HepG2 (cell line): Measurements from ENCODE around the gene VMA21. TPM values are rescaled to one million over a fixed set of nuclear protein-coding genes. Genes with fewer than 3 reads are reported as not detected.
A peak's percentile ranks its signal among the peaks of the same experiment; 100 is the strongest.

Experiments
- ATAC-seq: fragments of 200-7000 bp; cut with Tn5 transposase; 3 replicates; pipeline ENCODE4 v1.9.1; 2020; ENCODE audit warnings: mild to moderate bottlenecking, moderate library complexity
- BruUV-seq: library from RNA; stranded (reverse); fragments of 400-500 nt; replicated peaks from 2 replicates; lab custom pipeline; 2021; lab: Mats Ljungman, UMichigan
- CTCF ChIA-PET: fragments of 300-600 bp; formaldehyde crosslinking; extraction: SDS; loops from one replicate; lab custom pipeline; 2021; ENCODE audit warnings: low total read pairs, inconsistent platforms, low intra/inter-chr PET ratio; lab: Yijun Ruan, JAX
- POLR2A ChIA-PET: fragments of 350-600 bp; sonication (Branson Sonifier 250); formaldehyde crosslinking; loops from one replicate; lab custom pipeline; 2020; ENCODE audit warnings: antibody characterized with exemption, inconsistent platforms; lab: Yijun Ruan, JAX
- DNase-seq: peaks from one replicate; pipeline ENCODE4 v3.0.0-alpha.2; 2015; ENCODE audit warnings: low spot score
- FAIRE-seq: peaks from 3 replicates; lab custom pipeline; 2011; peaks lifted over from hg19 to GRCh38; lab: Jason Lieb, UNC
- H2AFZ ChIP-seq: one replicate; pipeline ENCODE4 v1.6.1; 2011; ENCODE audit warnings: low read length, inconsistent platforms
- H3K27ac ChIP-seq: fragments of 300-600 bp; 3 replicates; pipeline ENCODE4 v1.8.0; 2011; ENCODE audit warnings: mixed run types, mild to moderate bottlenecking, mixed read lengths, low read length, inconsistent platforms; ENCODE audit not compliant: insufficient read depth; ENCODE audit errors: extremely low read length
- H3K27me3 ChIP-seq, 2 experiments: fragments of 200-600 bp in 1 of 2; 2 replicates in 1 of 2; 3 replicates in 1 of 2; pipeline versions ENCODE4 v1.6.0 to v1.8.0; 2011; ENCODE audit warnings: low read length in 2 of 2, mild to moderate bottlenecking in 2 of 2, moderate library complexity in 2 of 2, inconsistent platforms in 1 of 2; ENCODE audit not compliant: insufficient read depth in 2 of 2, control insufficient read depth in 1 of 2
- H3K36me3 ChIP-seq, 2 experiments: fragments of 200-600 bp in 1 of 2; replicated peaks in 1 of 2; 2 replicates in 1 of 2; 3 replicates in 1 of 2; pipeline versions ENCODE4 v1.5.1 to v1.8.0; 2011; ENCODE audit warnings: low read length in 2 of 2, inconsistent platforms in 1 of 2; ENCODE audit not compliant: insufficient read depth in 2 of 2, control insufficient read depth in 1 of 2
- H3K4me1 ChIP-seq: 2 replicates; pipeline ENCODE4 v1.5.1; 2012; ENCODE audit warnings: low read length, inconsistent platforms; ENCODE audit not compliant: insufficient read depth
- H3K4me2 ChIP-seq: 2 replicates; pipeline ENCODE4 v1.6.0; 2011; ENCODE audit warnings: low read depth, low read length, inconsistent platforms
- H3K4me3 ChIP-seq, 3 experiments: fragments of 200-600 bp in 1 of 3; sonication (generic), shearing (Covaris generic) in 1 of 3; replicated peaks in 1 of 3; 2 replicates each; pipeline ENCODE4 v1.5.1; 2011 to 2016; ENCODE audit warnings: low read length in 3 of 3, inconsistent platforms in 2 of 3, low read depth in 2 of 3, mild to moderate bottlenecking in 2 of 3, control low read depth in 1 of 3, mixed read lengths in 1 of 3; ENCODE audit not compliant: insufficient read depth in 1 of 3
- H3K79me2 ChIP-seq: one replicate; pipeline ENCODE4 v1.6.1; 2011; ENCODE audit warnings: low read length, inconsistent platforms; ENCODE audit not compliant: insufficient read depth
- H3K9ac ChIP-seq: 2 replicates; pipeline ENCODE4 v1.6.0; 2011; ENCODE audit warnings: mild to moderate bottlenecking, low read depth, low read length, inconsistent platforms; ENCODE audit not compliant: insufficient read depth
- H3K9me3 ChIP-seq: 2 replicates; pipeline ENCODE4 v1.5.1; 2012; ENCODE audit warnings: mild to moderate bottlenecking, low read length
- H4K20me1 ChIP-seq: 2 replicates; pipeline ENCODE4 v1.6.0; 2011; ENCODE audit warnings: inconsistent platforms, mild to moderate bottlenecking, low read length, moderate library complexity; ENCODE audit not compliant: insufficient read depth
- AGO2 ChIP-seq: fragments of 200-400 bp; formaldehyde crosslinking; optimal IDR thresholded peaks from 2 replicates; pipeline ENCODE3; 2017; ENCODE audit warnings: mild to moderate bottlenecking, low read depth, low read length, moderate library complexity
- MZF1 ChIP-seq: sonication (generic); formaldehyde crosslinking; IDR thresholded peaks from 2 replicates; pipeline ENCODE4 v1.8.1; 2023; ENCODE audit warnings: mild to moderate bottlenecking, missing genetic modification reagents, borderline replicate concordance
- SNAPC2 ChIP-seq: sonication (generic); formaldehyde crosslinking; IDR thresholded peaks from 2 replicates; pipeline ENCODE4 v1.8.1; 2022; ENCODE audit warnings: mild to moderate bottlenecking, missing genetic modification reagents
- SP5 ChIP-seq: IDR thresholded peaks from 2 replicates; pipeline ENCODE4 v1.6.1; 2016; ENCODE audit warnings: low read depth, borderline replicate concordance
- ZFP36L2 ChIP-seq: sonication (generic); formaldehyde crosslinking; IDR thresholded peaks from 2 replicates; pipeline ENCODE4 v1.4.0; 2020; ENCODE audit warnings: missing genetic modification reagents
- ZNF557 ChIP-seq: sonication (generic); formaldehyde crosslinking; IDR thresholded peaks from 2 replicates; pipeline ENCODE4 v1.4.0; 2020; ENCODE audit warnings: missing genetic modification reagents
- ZSCAN31 ChIP-seq: sonication (generic); formaldehyde crosslinking; IDR thresholded peaks from 2 replicates; pipeline ENCODE4 v1.5.0; 2020; ENCODE audit warnings: low read depth, mild to moderate bottlenecking, missing genetic modification reagents
- WGBS: methylation state at CpG from one replicate; pipeline ENCODE4 v1.1.6; 2017; ENCODE audit warnings: low lambda C conversion rate; 5-methylcytosine and 5-hydroxymethylcytosine counted together
- in situ Hi-C: cut with HindIII; loops from 2 replicates; pipeline ENCODE4 v1.10.0; 2017; ENCODE audit warnings: low pct_unique_long_range_greater_than_20kb; ENCODE audit not compliant: extremely low pct_ligation_motif_present
- intact Hi-C: fragments of 100-400 bp; cut with micrococcal nuclease; formaldehyde crosslinking; loops from one replicate; pipeline ENCODE4 v1.10.0; 2022; ENCODE audit not compliant: unreplicated experiment
- polyA plus RNA-seq, 8 experiments: library from polyadenylated mRNA; depleted of rRNA in 3 of 8; stranded (reverse) in 7 of 8; unstranded in 1 of 8; fragments of >200 nt; fragmentation: Illumina TruSeq in 4 of 8; extraction: Trizol in 4 of 8; gene quantifications; 2 replicates each; pipeline versions ENCODE4 v1.2.1 to v1.2.3, GENCODE V29; 2011 to 2016; ENCODE audit warnings: low read depth in 4 of 8, missing spikeins in 1 of 8, mixed read lengths in 1 of 8; ENCODE audit not compliant: insufficient read depth in 1 of 8
- total RNA-seq, 5 experiments: library from RNA; depleted of rRNA; stranded (reverse); fragments of >200 nt; fragmentation: Illumina TruSeq; extraction: Trizol; gene quantifications; 2 replicates each; pipeline ENCODE4 v1.2.3, GENCODE V29; 2016; ENCODE audit warnings: low read depth in 1 of 5
- TF ChIP-seq, protein P1 (sequence below): sonication (generic); formaldehyde crosslinking; IDR thresholded peaks from 2 replicates; pipeline ENCODE4 v1.4.0; 2020; ENCODE audit warnings: missing genetic modification reagents
- TF ChIP-seq, protein P2 (sequence below): sonication (generic); formaldehyde crosslinking; IDR thresholded peaks from 2 replicates; pipeline ENCODE4 v1.8.0; 2022; ENCODE audit warnings: low read depth, missing genetic modification reagents
- TF ChIP-seq, protein P3 (sequence below): sonication (generic); formaldehyde crosslinking; IDR thresholded peaks from 2 replicates; pipeline ENCODE4 v1.4.0; 2020; ENCODE audit warnings: mild to moderate bottlenecking, missing genetic modification reagents, borderline replicate concordance

Gene VMA21
- total and polyA plus RNA-seq, 2 of the 13 experiments (the other 11 are each of a cell fraction or from before 2014, with no cell fraction given), result 20.9 to 42.4 TPM

- TF ChIP-seq, protein P1, sequence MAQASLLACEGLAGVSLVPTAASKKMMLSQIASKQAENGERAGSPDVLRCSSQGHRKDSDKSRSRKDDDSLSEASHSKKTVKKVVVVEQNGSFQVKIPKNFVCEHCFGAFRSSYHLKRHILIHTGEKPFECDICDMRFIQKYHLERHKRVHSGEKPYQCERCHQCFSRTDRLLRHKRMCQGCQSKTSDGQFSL (CRISPR knock-in tag), result no peak
- TF ChIP-seq ZNF557 (CRISPR knock-in tag) (no peak), SNAPC2 (no peak), ZSCAN31 (CRISPR knock-in tag) (no peak), SP5 (CRISPR knock-in tag) (no peak), MZF1 (no peak)
- TF ChIP-seq, protein P2, sequence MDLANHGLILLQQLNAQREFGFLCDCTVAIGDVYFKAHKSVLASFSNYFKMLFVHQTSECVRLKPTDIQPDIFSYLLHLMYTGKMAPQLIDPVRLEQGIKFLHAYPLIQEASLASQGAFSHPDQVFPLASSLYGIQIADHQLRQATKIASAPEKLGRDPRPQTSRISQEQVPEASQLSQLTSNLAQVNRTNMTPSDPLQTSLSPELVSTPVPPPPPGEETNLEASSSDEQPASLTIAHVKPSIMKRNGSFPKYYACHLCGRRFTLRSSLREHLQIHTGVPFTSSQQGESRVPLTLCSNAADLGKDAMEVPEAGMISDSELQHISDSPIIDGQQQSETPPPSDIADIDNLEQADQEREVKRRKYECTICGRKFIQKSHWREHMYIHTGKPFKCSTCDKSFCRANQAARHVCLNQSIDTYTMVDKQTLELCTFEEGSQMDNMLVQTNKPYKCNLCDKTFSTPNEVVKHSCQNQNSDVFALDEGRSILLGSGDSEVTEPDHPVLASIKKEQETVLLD (CRISPR knock-in tag), result no peak
These were observed 1.3 kb downstream of the VMA21 start (continued) for GRCh38 chrX:151398346-151398745.

- CTCF ChIA-PET, result no interaction called here
- no peak for DNase-seq
- ATAC-seq, result no peak
- TF ChIP-seq AGO2, result peak; percentile 35
- TF ChIP-seq, protein P3, sequence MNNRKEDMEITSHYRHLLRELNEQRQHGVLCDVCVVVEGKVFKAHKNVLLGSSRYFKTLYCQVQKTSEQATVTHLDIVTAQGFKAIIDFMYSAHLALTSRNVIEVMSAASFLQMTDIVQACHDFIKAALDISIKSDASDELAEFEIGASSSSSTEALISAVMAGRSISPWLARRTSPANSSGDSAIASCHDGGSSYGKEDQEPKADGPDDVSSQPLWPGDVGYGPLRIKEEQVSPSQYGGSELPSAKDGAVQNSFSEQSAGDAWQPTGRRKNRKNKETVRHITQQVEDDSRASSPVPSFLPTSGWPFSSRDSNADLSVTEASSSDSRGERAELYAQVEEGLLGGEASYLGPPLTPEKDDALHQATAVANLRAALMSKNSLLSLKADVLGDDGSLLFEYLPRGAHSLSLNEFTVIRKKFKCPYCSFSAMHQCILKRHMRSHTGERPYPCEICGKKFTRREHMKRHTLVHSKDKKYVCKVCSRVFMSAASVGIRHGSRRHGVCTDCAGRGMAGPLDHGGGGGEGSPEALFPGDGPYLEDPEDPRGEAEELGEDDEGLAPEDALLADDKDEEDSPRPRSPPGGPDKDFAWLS, result no peak
- TF ChIP-seq ZFP36L2, result no peak
- Histone ChIP-seq H3K27ac (no peak overlapping the region), H3K9me3 (no peaks in the 10 kb centered on the region), H4K20me1 (0 out of 2 replicates have a peak, but pooled peaks cover 7% of the 10 kb centered on the region), H3K27me3 (no peaks in the 10 kb centered on the region), H3K36me3 (no peaks in the 10 kb centered on the region), H3K4me3 (no peak overlapping the region), H3K4me1 (peaks cover 36% of the 10 kb centered on the region), H3K79me2 (peaks cover 57% of the 10 kb centered on the region), H3K4me2 (no peak overlapping the region), H2AFZ (no peak overlapping the region), H3K9ac (no peak overlapping the region)
- POLR2A ChIA-PET, result no interaction called here
- no CpG with 5 or more reads among the region's 22 CpGs for WGBS
- intact Hi-C loops (no loop called here), in situ Hi-C loops (no loop called here)
- no peak for FAIRE-seq
- no TSS peak for BruUV-seq
These were observed 5.8 kb downstream of the VMA21 start for GRCh38 chrX:151402719-151403390.
